ENCODE measurements around the gene PTPRG.
"Not testable (repeated sequence)": the region's sequence is repeated elsewhere in the genome, so short reads cannot be mapped to it uniquely, and the experiment has no call there.

PTPRG gene

GRCh38 chr3:61684386-61684785 is 123.0 kb downstream of the PTPRG start:
- DNase-seq (ENCODE audit: low read depth in 2 of 2) = no peak

- no peak for DNase-seq (ENCODE audit: low read depth in 2 of 2)
Measured at GRCh38 chr3:61685755-61686154, 124.4 kb downstream of the PTPRG start.

GRCh38 chr3:61686228-61686648 is 124.9 kb downstream of the PTPRG start:
- no peak for DNase-seq (ENCODE audit: low read depth in 2 of 2)

GRCh38 chr3:61687206-61687605 is 125.8 kb downstream of the PTPRG start:
- DNase-seq (ENCODE audit: low read depth in 2 of 2) = no peak

- no peak for DNase-seq (ENCODE audit: low read depth in 2 of 2)
Measured at GRCh38 chr3:61687663-61688306, 126.4 kb downstream of the PTPRG start.

GRCh38 chr3:61688307-61688984 is 127.1 kb downstream of the PTPRG start:
- no peak for DNase-seq (ENCODE audit: low read depth in 2 of 2)

- DNase-seq (ENCODE audit: low read depth in 2 of 2) = no peak
Measured at GRCh38 chr3:61690016-61690415, 128.6 kb downstream of the PTPRG start.

GRCh38 chr3:61691466-61691865 is 130.1 kb downstream of the PTPRG start:
- DNase-seq (ENCODE audit: low read depth in 2 of 2) = no peak

- no peak for DNase-seq (ENCODE audit: low read depth in 2 of 2)
Measured at GRCh38 chr3:61697301-61697700, 135.9 kb downstream of the PTPRG start.

- not testable (repeated sequence) for DNase-seq (ENCODE audit: low read depth in 2 of 2)
Measured at GRCh38 chr3:61698278-61699072, 137.1 kb downstream of the PTPRG start.

- no peak for DNase-seq (ENCODE audit: low read depth in 2 of 2)
Measured at GRCh38 chr3:61699622-61700021, 138.3 kb downstream of the PTPRG start.

GRCh38 chr3:61701011-61701410 is 139.6 kb downstream of the PTPRG start:
- DNase-seq (ENCODE audit: low read depth in 2 of 2) = no peak

GRCh38 chr3:61702453-61702852 is 141.1 kb downstream of the PTPRG start:
- no peak for DNase-seq (ENCODE audit: low read depth in 2 of 2)

GRCh38 chr3:61704807-61705206 is 143.4 kb downstream of the PTPRG start:
- no peak for DNase-seq (ENCODE audit: low read depth in 2 of 2)

- DNase-seq (ENCODE audit: low read depth in 2 of 2) = no peak
Measured at GRCh38 chr3:61707492-61707891, 146.1 kb downstream of the PTPRG start.

- not testable (repeated sequence) for DNase-seq (ENCODE audit: low read depth in 2 of 2)
Measured at GRCh38 chr3:61710920-61711319, 149.5 kb downstream of the PTPRG start.

- no peak for DNase-seq (ENCODE audit: low read depth in 2 of 2)
Measured at GRCh38 chr3:61714225-61714624, 152.9 kb downstream of the PTPRG start.

GRCh38 chr3:61715886-61716527 is 154.6 kb downstream of the PTPRG start:
- DNase-seq (ENCODE audit: low read depth in 2 of 2) = no peak

- not testable (repeated sequence) for DNase-seq (ENCODE audit: low read depth in 2 of 2)
Measured at GRCh38 chr3:61716693-61717092, 155.3 kb downstream of the PTPRG start.

GRCh38 chr3:61718565-61718964 is 157.2 kb downstream of the PTPRG start:
- no peak for DNase-seq (ENCODE audit: low read depth in 2 of 2)

GRCh38 chr3:61719278-61719977 is 158.1 kb downstream of the PTPRG start:
- DNase-seq (ENCODE audit: low read depth in 2 of 2) = no peak

GRCh38 chr3:61723038-61723437 is 161.7 kb downstream of the PTPRG start:
- DNase-seq (ENCODE audit: low read depth in 2 of 2) = no peak

Data from stimulated activated CD8-positive, alpha-beta memory T cell treated with anti-CD3 and anti-CD28 coated beads, Interleukin-15, amount 100 ng/mL, for 48 hours (primary cell).